ENCODE measurements around the gene CLDN6. TPM values are rescaled to one million over a fixed set of nuclear protein-coding genes. Genes with fewer than 3 reads are reported as not detected.

The CLDN6 gene
- total and polyA plus RNA-seq, 9 of the 15 experiments (the other 6 are each of a cell fraction or from before 2014, with no cell fraction given), result 0.22 to 0.75 (median 0.38) TPM; not detected in 3

DNA sequence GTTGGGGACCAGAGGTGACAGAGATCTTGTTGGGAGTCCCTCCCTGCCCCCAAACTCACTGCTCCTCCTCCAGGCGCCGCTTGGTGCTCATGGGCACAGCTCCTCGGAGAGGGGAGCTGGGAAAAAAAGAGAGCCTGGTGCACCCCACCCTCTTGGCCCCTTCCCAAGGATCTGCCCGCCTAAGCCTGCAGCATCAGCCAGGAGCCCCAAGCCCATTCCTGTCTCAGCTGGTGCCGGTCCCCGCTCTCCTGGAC is 5.4 kb upstream of the CLDN6 start (continued):
- TF ChIP-seq, protein P1, sequence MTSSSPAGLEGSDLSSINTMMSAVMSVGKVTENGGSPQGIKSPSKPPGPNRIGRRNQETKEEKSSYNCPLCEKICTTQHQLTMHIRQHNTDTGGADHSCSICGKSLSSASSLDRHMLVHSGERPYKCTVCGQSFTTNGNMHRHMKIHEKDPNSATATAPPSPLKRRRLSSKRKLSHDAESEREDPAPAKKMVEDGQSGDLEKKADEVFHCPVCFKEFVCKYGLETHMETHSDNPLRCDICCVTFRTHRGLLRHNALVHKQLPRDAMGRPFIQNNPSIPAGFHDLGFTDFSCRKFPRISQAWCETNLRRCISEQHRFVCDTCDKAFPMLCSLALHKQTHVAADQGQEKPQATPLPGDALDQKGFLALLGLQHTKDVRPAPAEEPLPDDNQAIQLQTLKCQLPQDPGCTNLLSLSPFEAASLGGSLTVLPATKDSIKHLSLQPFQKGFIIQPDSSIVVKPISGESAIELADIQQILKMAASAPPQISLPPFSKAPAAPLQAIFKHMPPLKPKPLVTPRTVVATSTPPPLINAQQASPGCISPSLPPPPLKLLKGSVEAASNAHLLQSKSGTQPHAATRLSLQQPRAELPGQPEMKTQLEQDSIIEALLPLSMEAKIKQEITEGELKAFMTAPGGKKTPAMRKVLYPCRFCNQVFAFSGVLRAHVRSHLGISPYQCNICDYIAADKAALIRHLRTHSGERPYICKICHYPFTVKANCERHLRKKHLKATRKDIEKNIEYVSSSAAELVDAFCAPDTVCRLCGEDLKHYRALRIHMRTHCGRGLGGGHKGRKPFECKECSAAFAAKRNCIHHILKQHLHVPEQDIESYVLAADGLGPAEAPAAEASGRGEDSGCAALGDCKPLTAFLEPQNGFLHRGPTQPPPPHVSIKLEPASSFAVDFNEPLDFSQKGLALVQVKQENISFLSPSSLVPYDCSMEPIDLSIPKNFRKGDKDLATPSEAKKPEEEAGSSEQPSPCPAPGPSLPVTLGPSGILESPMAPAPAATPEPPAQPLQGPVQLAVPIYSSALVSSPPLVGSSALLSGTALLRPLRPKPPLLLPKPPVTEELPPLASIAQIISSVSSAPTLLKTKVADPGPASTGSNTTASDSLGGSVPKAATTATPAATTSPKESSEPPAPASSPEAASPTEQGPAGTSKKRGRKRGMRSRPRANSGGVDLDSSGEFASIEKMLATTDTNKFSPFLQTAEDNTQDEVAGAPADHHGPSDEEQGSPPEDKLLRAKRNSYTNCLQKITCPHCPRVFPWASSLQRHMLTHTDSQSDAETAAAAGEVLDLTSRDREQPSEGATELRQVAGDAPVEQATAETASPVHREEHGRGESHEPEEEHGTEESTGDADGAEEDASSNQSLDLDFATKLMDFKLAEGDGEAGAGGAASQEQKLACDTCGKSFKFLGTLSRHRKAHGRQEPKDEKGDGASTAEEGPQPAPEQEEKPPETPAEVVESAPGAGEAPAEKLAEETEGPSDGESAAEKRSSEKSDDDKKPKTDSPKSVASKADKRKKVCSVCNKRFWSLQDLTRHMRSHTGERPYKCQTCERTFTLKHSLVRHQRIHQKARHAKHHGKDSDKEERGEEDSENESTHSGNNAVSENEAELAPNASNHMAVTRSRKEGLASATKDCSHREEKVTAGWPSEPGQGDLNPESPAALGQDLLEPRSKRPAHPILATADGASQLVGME (CRISPR knock-in tag; IDR thresholded peaks at IDR 0.05), result 0 out of 2 replicates have a peak, but pooled peaks have one; percentile 3
- TF ChIP-seq SIRT6 (IDR thresholded peaks at IDR 0.05; ENCODE audit: low read depth, low read length) (no peak), THRAP3 (IDR thresholded peaks at IDR 0.05; ENCODE audit: borderline replicate concordance) (0 out of 2 replicates have a peak, but pooled peaks have one; percentile 11), CC2D1A (IDR thresholded peaks at IDR 0.05) (no peak), NFIC (IDR thresholded peaks at IDR 0.05) (peak; percentile 50; the same call in 1 of the 2 replicates), DNMT1 (IDR thresholded peaks at IDR 0.05) (no peak), ILF3 (IDR thresholded peaks at IDR 0.05; ENCODE audit: borderline replicate concordance) (0 out of 2 replicates have a peak, but pooled peaks have one; percentile 23), NR2C1 (IDR thresholded peaks at IDR 0.05) (no peak), NR2C1 (tag; IDR thresholded peaks at IDR 0.05) (no peak)
- TF ChIP-seq, protein P2, sequence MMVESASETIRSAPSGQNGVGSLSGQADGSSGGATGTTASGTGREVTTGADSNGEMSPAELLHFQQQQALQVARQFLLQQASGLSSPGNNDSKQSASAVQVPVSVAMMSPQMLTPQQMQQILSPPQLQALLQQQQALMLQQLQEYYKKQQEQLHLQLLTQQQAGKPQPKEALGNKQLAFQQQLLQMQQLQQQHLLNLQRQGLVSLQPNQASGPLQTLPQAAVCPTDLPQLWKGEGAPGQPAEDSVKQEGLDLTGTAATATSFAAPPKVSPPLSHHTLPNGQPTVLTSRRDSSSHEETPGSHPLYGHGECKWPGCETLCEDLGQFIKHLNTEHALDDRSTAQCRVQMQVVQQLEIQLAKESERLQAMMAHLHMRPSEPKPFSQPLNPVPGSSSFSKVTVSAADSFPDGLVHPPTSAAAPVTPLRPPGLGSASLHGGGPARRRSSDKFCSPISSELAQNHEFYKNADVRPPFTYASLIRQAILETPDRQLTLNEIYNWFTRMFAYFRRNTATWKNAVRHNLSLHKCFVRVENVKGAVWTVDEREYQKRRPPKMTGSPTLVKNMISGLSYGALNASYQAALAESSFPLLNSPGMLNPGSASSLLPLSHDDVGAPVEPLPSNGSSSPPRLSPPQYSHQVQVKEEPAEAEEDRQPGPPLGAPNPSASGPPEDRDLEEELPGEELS (CRISPR knock-in tag; IDR thresholded peaks at IDR 0.05; ENCODE audit: borderline replicate concordance), result no peak
- TF ChIP-seq, protein P3, sequence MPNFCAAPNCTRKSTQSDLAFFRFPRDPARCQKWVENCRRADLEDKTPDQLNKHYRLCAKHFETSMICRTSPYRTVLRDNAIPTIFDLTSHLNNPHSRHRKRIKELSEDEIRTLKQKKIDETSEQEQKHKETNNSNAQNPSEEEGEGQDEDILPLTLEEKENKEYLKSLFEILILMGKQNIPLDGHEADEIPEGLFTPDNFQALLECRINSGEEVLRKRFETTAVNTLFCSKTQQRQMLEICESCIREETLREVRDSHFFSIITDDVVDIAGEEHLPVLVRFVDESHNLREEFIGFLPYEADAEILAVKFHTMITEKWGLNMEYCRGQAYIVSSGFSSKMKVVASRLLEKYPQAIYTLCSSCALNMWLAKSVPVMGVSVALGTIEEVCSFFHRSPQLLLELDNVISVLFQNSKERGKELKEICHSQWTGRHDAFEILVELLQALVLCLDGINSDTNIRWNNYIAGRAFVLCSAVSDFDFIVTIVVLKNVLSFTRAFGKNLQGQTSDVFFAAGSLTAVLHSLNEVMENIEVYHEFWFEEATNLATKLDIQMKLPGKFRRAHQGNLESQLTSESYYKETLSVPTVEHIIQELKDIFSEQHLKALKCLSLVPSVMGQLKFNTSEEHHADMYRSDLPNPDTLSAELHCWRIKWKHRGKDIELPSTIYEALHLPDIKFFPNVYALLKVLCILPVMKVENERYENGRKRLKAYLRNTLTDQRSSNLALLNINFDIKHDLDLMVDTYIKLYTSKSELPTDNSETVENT (CRISPR knock-in tag; IDR thresholded peaks at IDR 0.05), result no peak

Measured in K562 (cell line).